ENCODE results near the gene OR56B4. TPM values are rescaled to one million over a fixed set of nuclear protein-coding genes. Genes with fewer than 3 reads are reported as not detected.
"Not testable (repeated sequence)": the region's sequence is repeated elsewhere in the genome, so short reads cannot be mapped to it uniquely, and the experiment has no call there.

OR56B4 gene, protein sequence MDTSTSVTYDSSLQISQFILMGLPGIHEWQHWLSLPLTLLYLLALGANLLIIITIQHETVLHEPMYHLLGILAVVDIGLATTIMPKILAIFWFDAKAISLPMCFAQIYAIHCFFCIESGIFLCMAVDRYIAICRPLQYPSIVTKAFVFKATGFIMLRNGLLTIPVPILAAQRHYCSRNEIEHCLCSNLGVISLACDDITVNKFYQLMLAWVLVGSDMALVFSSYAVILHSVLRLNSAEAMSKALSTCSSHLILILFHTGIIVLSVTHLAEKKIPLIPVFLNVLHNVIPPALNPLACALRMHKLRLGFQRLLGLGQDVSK
- not detected for polyA plus RNA-seq (2012; ENCODE audit: low read depth, missing spikeins)

DNA sequence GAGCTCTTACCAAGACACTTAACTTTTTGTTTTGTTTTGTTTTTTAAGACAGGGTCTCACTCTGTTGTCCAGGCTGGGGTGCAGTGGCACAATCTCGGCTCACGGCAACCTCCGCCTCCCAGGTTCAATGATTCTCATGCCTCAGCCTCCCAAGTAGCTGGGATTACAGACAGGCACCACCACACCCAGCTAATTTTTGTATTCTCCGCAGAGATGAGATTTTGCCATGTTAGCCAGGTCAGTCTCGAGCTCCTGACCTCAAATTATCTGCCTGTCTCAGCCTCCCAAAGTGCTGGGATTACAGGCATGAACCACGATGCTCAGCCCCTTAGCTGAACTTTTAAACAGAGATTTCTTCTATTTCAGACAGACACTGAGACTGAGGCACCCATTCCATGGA, at the start of gene OR56B4:
TSS of gene OR56B4 (plus strand) at position 301 of the 400 bp plus-strand sequence. CDS start at position 396, 95 bp downstream.
- not testable (repeated sequence) for FAIRE-seq

DNA sequence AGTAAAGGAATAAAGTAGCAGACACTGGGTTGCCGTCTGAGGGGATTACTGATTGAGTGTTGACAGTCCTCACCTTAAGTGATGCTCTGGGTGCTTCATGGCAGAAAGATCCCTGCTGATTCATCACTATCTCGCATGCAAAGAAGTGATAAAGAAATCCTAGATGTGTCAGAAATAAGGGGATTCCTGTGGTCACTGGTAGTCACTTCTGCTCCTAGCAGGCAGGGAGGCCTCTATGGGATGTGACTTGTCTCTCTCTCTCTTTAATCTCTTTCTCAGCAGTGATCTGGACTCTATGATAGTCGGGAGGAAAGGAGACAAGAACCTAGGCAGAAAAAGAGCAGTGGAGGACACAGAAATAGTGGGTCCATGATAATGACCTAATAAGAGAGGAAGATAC, 46.0 kb upstream of the OR56B4 start:
- TF ChIP-seq TAF1 (IDR thresholded peaks at IDR 0.05; ENCODE audit: low read depth, low read length) = no peak
- no peak for TF ChIP-seq SPI1 (IDR thresholded peaks at IDR 0.05; ENCODE audit: low read depth, low read length)
- TF ChIP-seq POLR2AphosphoS5 (IDR thresholded peaks at IDR 0.05; ENCODE audit: low read depth, low read length) = no peak
- TF ChIP-seq POU2F2 (IDR thresholded peaks at IDR 0.05; ENCODE audit: low read depth, low read length) = no peak
- TF ChIP-seq PAX5 (IDR thresholded peaks at IDR 0.05; ENCODE audit: insufficient read depth, low read length, severe bottlenecking) = no peak
- FAIRE-seq = no peak
- DNase-seq (ENCODE audit: insufficient read length, low spot score) = no peak

More for the DNA sequence above, at the start of gene OR56B4:
- DNase-seq (ENCODE audit: insufficient read length, low spot score) = not testable (repeated sequence)

GRCh38 chr11:6062691-6063358, 44.7 kb upstream of the OR56B4 start:
- TF ChIP-seq POLR2AphosphoS5 (IDR thresholded peaks at IDR 0.05; ENCODE audit: low read depth, low read length) (no peak), SPI1 (IDR thresholded peaks at IDR 0.05; ENCODE audit: low read depth, low read length) (no peak), POU2F2 (IDR thresholded peaks at IDR 0.05; ENCODE audit: low read depth, low read length) (no peak), PAX5 (IDR thresholded peaks at IDR 0.05; ENCODE audit: insufficient read depth, low read length, severe bottlenecking) (no peak), POLR2A (IDR thresholded peaks at IDR 0.05; ENCODE audit: low read depth, low read length) (no peak), TAF1 (IDR thresholded peaks at IDR 0.05; ENCODE audit: low read depth, low read length) (no peak)
- DNase-seq (ENCODE audit: insufficient read length, low spot score) (no peak), FAIRE-seq (no peak)

GRCh38 chr11:6067502-6067901, 40.0 kb upstream of the OR56B4 start:
- FAIRE-seq (no peak), DNase-seq (ENCODE audit: insufficient read length, low spot score) (no peak)
- TF ChIP-seq POLR2AphosphoS5 (IDR thresholded peaks at IDR 0.05; ENCODE audit: low read depth, low read length) (no peak), PAX5 (IDR thresholded peaks at IDR 0.05; ENCODE audit: insufficient read depth, low read length, severe bottlenecking) (no peak), POLR2A (IDR thresholded peaks at IDR 0.05; ENCODE audit: low read depth, low read length) (no peak), TAF1 (IDR thresholded peaks at IDR 0.05; ENCODE audit: low read depth, low read length) (no peak), POU2F2 (IDR thresholded peaks at IDR 0.05; ENCODE audit: low read depth, low read length) (no peak), SPI1 (IDR thresholded peaks at IDR 0.05; ENCODE audit: low read depth, low read length) (no peak)

- DNase-seq (ENCODE audit: insufficient read length, low spot score); FAIRE-seq: not testable (repeated sequence)
Measured at GRCh38 chr11:6076443-6076842, 31.0 kb upstream of the OR56B4 start.

DNA sequence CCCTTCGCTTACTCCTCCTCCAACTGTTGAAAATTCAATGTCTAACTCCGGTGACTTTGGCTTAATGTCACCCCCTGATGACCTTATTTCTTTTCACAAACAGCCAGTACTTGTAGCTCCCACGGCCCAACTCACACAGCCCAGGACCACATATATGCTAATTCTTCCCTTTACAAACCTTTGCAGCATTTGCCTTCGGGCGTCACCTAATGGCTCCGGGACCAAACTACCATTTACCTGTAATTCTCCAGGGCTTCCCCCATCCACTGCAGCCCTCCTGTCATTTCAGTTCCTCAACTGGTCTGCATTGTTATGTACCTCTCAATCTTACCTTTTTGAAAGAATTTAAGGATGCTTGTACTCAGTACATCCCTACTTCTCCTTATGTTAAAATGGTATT, 29.8 kb upstream of the OR56B4 start:
- no peak for DNase-seq (ENCODE audit: insufficient read length, low spot score)
- FAIRE-seq = no peak

GRCh38 chr11:6079463-6079862, 28.0 kb upstream of the OR56B4 start:
- DNase-seq (ENCODE audit: insufficient read length, low spot score) (no peak), FAIRE-seq (no peak)
- TF ChIP-seq PAX5 (IDR thresholded peaks at IDR 0.05; ENCODE audit: insufficient read depth, low read length, severe bottlenecking) = no peak
- no peak for TF ChIP-seq POLR2A (IDR thresholded peaks at IDR 0.05; ENCODE audit: low read depth, low read length)
- TF ChIP-seq POLR2AphosphoS5 (IDR thresholded peaks at IDR 0.05; ENCODE audit: low read depth, low read length) = no peak
- TF ChIP-seq SPI1 (IDR thresholded peaks at IDR 0.05; ENCODE audit: low read depth, low read length) = no peak
- no peak for TF ChIP-seq POU2F2 (IDR thresholded peaks at IDR 0.05; ENCODE audit: low read depth, low read length)
- TF ChIP-seq TAF1 (IDR thresholded peaks at IDR 0.05; ENCODE audit: low read depth, low read length) = no peak

More for the DNA sequence above, 29.8 kb upstream of the OR56B4 start:
- TF ChIP-seq SPI1 (IDR thresholded peaks at IDR 0.05; ENCODE audit: low read depth, low read length) = no peak
- TF ChIP-seq POLR2AphosphoS5 (IDR thresholded peaks at IDR 0.05; ENCODE audit: low read depth, low read length) = no peak
- TF ChIP-seq POU2F2 (IDR thresholded peaks at IDR 0.05; ENCODE audit: low read depth, low read length) = no peak
- TF ChIP-seq TAF1 (IDR thresholded peaks at IDR 0.05; ENCODE audit: low read depth, low read length) = no peak
- no peak for TF ChIP-seq POLR2A (IDR thresholded peaks at IDR 0.05; ENCODE audit: low read depth, low read length)
- no peak for TF ChIP-seq PAX5 (IDR thresholded peaks at IDR 0.05; ENCODE audit: insufficient read depth, low read length, severe bottlenecking)

DNA sequence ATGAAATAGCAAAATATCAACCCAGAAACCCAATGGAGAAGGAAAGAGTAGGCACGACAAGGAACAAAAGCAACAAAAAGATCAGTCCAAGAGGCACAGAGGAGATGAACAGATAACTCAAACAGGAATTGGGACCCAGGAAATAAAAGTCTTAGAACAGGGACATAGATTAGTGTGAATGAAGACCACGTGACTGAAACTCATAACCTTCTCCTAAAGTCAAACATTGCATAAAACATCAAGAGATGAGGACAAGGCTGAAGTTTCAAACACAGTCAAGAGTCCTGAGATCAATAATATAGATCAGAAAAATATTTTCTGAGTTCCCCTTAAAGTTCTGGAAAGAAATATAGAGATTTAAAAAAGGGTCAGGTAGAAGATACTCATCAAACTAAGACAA, 24.4 kb upstream of the OR56B4 start:
- FAIRE-seq (no peak), DNase-seq (ENCODE audit: insufficient read length, low spot score) (no peak)
- no peak for TF ChIP-seq POLR2AphosphoS5 (IDR thresholded peaks at IDR 0.05; ENCODE audit: low read depth, low read length)

DNA sequence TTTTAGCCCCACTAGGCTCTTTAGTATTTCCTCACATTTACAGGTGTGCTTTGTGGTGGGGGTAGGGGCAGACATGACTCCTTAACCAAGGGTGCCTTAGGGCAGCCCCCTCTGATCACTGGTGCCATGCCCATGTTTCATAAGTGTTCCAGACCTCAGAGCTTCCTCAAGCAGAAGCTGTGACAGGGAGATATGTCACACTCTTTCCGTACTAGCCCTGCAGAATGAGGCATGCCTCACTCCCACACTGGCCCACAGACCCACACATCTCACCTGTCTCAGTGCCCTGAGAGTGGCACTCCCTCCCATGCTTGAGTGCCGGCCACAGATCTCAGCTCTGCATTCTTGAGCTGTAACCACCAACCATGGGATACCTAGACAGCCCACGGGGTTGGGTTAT, 22.9 kb upstream of the OR56B4 start:
- TF ChIP-seq POLR2A (IDR thresholded peaks at IDR 0.05; ENCODE audit: low read depth, low read length) = no peak
- no peak for TF ChIP-seq POU2F2 (IDR thresholded peaks at IDR 0.05; ENCODE audit: low read depth, low read length)
- no peak for TF ChIP-seq PAX5 (IDR thresholded peaks at IDR 0.05; ENCODE audit: insufficient read depth, low read length, severe bottlenecking)
- no peak for TF ChIP-seq POLR2AphosphoS5 (IDR thresholded peaks at IDR 0.05; ENCODE audit: low read depth, low read length)
- DNase-seq (ENCODE audit: insufficient read length, low spot score) (no peak), FAIRE-seq (no peak)

- FAIRE-seq = no peak
- TF ChIP-seq POLR2A (IDR thresholded peaks at IDR 0.05; ENCODE audit: low read depth, low read length) (no peak), SPI1 (IDR thresholded peaks at IDR 0.05; ENCODE audit: low read depth, low read length) (no peak), TAF1 (IDR thresholded peaks at IDR 0.05; ENCODE audit: low read depth, low read length) (no peak), PAX5 (IDR thresholded peaks at IDR 0.05; ENCODE audit: insufficient read depth, low read length, severe bottlenecking) (no peak), POLR2AphosphoS5 (IDR thresholded peaks at IDR 0.05; ENCODE audit: low read depth, low read length) (no peak), POU2F2 (IDR thresholded peaks at IDR 0.05; ENCODE audit: low read depth, low read length) (no peak)
- DNase-seq (ENCODE audit: insufficient read length, low spot score) = no peak
Measured at GRCh38 chr11:6094186-6094585, 13.3 kb upstream of the OR56B4 start.

Data from GM12891 (cell line).